ENCODE measurements around the gene SRRD. TPM values are rescaled to one million over a fixed set of nuclear protein-coding genes. Genes with fewer than 3 reads are reported as not detected.

The SRRD gene
- total RNA-seq, 1 experiment from 2014 or later, result 25.1 TPM

DNA sequence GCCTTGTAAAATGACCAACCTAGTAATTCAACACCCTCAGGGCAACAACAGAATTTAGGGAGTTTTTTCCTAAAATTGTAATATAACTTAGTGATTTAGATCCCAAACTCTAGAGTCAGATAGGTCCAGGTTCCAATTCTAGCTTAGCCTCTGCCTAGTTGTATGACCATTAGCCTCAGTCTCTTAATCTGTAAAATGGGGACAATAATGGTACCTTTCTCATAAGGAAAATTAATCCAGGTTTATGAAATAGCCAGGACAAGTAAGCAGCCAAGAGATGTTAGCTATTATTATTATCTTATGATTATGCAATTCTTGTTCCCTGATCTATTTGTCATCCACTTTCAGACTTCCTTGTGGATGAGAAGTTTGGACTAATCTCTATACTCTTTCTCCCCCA lies 24.5 kb downstream of the SRRD start:
- ChIA-PET CTCF (no interaction called here), POLR2A (interaction anchor here (0.6 kb wide), 1 partner anchor 549 kb away, joined by 6 read pairs; no protein-coding TSS in a partner anchor)
- H3K4me1 Mint-ChIP-seq, result peaks cover 22% of the 10 kb centered on the region
- no peak overlapping the region for H3K4me3 Mint-ChIP-seq
- DNase-seq (ENCODE audit: low spot score) (no peak), ATAC-seq (no peak)
- TF ChIP-seq, protein P1, sequence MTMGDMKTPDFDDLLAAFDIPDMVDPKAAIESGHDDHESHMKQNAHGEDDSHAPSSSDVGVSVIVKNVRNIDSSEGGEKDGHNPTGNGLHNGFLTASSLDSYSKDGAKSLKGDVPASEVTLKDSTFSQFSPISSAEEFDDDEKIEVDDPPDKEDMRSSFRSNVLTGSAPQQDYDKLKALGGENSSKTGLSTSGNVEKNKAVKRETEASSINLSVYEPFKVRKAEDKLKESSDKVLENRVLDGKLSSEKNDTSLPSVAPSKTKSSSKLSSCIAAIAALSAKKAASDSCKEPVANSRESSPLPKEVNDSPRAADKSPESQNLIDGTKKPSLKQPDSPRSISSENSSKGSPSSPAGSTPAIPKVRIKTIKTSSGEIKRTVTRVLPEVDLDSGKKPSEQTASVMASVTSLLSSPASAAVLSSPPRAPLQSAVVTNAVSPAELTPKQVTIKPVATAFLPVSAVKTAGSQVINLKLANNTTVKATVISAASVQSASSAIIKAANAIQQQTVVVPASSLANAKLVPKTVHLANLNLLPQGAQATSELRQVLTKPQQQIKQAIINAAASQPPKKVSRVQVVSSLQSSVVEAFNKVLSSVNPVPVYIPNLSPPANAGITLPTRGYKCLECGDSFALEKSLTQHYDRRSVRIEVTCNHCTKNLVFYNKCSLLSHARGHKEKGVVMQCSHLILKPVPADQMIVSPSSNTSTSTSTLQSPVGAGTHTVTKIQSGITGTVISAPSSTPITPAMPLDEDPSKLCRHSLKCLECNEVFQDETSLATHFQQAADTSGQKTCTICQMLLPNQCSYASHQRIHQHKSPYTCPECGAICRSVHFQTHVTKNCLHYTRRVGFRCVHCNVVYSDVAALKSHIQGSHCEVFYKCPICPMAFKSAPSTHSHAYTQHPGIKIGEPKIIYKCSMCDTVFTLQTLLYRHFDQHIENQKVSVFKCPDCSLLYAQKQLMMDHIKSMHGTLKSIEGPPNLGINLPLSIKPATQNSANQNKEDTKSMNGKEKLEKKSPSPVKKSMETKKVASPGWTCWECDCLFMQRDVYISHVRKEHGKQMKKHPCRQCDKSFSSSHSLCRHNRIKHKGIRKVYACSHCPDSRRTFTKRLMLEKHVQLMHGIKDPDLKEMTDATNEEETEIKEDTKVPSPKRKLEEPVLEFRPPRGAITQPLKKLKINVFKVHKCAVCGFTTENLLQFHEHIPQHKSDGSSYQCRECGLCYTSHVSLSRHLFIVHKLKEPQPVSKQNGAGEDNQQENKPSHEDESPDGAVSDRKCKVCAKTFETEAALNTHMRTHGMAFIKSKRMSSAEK (CRISPR knock-in tag; IDR thresholded peaks at IDR 0.05; ENCODE audit: borderline replicate concordance), result no peak
- TF ChIP-seq OVOL2 (CRISPR knock-in tag; IDR thresholded peaks at IDR 0.05; ENCODE audit: borderline replicate concordance) (no peak), NFATC4 (CRISPR knock-in tag; IDR thresholded peaks at IDR 0.05) (no peak), ESRRA (CRISPR knock-in tag; IDR thresholded peaks at IDR 0.05; ENCODE audit: borderline replicate concordance) (no peak), TP53 (CRISPR knock-in tag; IDR thresholded peaks at IDR 0.05) (no peak), NR2C2 (CRISPR knock-in tag; IDR thresholded peaks at IDR 0.05) (no peak), RELA (CRISPR knock-in tag; IDR thresholded peaks at IDR 0.05; ENCODE audit: borderline replicate concordance) (no peak), EMX1 (CRISPR knock-in tag; IDR thresholded peaks at IDR 0.05) (no peak), TEAD1 (CRISPR knock-in tag; IDR thresholded peaks at IDR 0.05) (no peak), ZNF671 (CRISPR knock-in tag; IDR thresholded peaks at IDR 0.05) (no peak)
- TF ChIP-seq, protein P2, sequence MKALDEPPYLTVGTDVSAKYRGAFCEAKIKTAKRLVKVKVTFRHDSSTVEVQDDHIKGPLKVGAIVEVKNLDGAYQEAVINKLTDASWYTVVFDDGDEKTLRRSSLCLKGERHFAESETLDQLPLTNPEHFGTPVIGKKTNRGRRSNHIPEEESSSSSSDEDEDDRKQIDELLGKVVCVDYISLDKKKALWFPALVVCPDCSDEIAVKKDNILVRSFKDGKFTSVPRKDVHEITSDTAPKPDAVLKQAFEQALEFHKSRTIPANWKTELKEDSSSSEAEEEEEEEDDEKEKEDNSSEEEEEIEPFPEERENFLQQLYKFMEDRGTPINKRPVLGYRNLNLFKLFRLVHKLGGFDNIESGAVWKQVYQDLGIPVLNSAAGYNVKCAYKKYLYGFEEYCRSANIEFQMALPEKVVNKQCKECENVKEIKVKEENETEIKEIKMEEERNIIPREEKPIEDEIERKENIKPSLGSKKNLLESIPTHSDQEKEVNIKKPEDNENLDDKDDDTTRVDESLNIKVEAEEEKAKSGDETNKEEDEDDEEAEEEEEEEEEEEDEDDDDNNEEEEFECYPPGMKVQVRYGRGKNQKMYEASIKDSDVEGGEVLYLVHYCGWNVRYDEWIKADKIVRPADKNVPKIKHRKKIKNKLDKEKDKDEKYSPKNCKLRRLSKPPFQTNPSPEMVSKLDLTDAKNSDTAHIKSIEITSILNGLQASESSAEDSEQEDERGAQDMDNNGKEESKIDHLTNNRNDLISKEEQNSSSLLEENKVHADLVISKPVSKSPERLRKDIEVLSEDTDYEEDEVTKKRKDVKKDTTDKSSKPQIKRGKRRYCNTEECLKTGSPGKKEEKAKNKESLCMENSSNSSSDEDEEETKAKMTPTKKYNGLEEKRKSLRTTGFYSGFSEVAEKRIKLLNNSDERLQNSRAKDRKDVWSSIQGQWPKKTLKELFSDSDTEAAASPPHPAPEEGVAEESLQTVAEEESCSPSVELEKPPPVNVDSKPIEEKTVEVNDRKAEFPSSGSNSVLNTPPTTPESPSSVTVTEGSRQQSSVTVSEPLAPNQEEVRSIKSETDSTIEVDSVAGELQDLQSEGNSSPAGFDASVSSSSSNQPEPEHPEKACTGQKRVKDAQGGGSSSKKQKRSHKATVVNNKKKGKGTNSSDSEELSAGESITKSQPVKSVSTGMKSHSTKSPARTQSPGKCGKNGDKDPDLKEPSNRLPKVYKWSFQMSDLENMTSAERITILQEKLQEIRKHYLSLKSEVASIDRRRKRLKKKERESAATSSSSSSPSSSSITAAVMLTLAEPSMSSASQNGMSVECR (CRISPR knock-in tag; IDR thresholded peaks at IDR 0.05; ENCODE audit: borderline replicate concordance), result no peak
- TF ChIP-seq, protein P3, sequence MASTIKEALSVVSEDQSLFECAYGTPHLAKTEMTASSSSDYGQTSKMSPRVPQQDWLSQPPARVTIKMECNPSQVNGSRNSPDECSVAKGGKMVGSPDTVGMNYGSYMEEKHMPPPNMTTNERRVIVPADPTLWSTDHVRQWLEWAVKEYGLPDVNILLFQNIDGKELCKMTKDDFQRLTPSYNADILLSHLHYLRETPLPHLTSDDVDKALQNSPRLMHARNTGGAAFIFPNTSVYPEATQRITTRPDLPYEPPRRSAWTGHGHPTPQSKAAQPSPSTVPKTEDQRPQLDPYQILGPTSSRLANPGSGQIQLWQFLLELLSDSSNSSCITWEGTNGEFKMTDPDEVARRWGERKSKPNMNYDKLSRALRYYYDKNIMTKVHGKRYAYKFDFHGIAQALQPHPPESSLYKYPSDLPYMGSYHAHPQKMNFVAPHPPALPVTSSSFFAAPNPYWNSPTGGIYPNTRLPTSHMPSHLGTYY (CRISPR knock-in tag; IDR thresholded peaks at IDR 0.05), result no peak
- TF ChIP-seq, protein P4, sequence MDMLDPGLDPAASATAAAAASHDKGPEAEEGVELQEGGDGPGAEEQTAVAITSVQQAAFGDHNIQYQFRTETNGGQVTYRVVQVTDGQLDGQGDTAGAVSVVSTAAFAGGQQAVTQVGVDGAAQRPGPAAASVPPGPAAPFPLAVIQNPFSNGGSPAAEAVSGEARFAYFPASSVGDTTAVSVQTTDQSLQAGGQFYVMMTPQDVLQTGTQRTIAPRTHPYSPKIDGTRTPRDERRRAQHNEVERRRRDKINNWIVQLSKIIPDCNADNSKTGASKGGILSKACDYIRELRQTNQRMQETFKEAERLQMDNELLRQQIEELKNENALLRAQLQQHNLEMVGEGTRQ (CRISPR knock-in tag; IDR thresholded peaks at IDR 0.05), result no peak
- TF ChIP-seq, protein P5, sequence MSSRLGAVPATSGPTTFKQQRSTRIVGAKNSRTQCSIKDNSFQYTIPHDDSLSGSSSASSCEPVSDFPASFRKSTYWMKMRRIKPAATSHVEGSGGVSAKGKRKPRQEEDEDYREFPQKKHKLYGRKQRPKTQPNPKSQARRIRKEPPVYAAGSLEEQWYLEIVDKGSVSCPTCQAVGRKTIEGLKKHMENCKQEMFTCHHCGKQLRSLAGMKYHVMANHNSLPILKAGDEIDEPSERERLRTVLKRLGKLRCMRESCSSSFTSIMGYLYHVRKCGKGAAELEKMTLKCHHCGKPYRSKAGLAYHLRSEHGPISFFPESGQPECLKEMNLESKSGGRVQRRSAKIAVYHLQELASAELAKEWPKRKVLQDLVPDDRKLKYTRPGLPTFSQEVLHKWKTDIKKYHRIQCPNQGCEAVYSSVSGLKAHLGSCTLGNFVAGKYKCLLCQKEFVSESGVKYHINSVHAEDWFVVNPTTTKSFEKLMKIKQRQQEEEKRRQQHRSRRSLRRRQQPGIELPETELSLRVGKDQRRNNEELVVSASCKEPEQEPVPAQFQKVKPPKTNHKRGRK (CRISPR knock-in tag; IDR thresholded peaks at IDR 0.05; ENCODE audit: borderline replicate concordance), result no peak
- TF ChIP-seq, protein P6, sequence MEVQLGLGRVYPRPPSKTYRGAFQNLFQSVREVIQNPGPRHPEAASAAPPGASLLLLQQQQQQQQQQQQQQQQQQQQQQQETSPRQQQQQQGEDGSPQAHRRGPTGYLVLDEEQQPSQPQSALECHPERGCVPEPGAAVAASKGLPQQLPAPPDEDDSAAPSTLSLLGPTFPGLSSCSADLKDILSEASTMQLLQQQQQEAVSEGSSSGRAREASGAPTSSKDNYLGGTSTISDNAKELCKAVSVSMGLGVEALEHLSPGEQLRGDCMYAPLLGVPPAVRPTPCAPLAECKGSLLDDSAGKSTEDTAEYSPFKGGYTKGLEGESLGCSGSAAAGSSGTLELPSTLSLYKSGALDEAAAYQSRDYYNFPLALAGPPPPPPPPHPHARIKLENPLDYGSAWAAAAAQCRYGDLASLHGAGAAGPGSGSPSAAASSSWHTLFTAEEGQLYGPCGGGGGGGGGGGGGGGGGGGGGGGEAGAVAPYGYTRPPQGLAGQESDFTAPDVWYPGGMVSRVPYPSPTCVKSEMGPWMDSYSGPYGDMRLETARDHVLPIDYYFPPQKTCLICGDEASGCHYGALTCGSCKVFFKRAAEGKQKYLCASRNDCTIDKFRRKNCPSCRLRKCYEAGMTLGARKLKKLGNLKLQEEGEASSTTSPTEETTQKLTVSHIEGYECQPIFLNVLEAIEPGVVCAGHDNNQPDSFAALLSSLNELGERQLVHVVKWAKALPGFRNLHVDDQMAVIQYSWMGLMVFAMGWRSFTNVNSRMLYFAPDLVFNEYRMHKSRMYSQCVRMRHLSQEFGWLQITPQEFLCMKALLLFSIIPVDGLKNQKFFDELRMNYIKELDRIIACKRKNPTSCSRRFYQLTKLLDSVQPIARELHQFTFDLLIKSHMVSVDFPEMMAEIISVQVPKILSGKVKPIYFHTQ (CRISPR knock-in tag; IDR thresholded peaks at IDR 0.05), result no peak
- TF ChIP-seq, protein P7, sequence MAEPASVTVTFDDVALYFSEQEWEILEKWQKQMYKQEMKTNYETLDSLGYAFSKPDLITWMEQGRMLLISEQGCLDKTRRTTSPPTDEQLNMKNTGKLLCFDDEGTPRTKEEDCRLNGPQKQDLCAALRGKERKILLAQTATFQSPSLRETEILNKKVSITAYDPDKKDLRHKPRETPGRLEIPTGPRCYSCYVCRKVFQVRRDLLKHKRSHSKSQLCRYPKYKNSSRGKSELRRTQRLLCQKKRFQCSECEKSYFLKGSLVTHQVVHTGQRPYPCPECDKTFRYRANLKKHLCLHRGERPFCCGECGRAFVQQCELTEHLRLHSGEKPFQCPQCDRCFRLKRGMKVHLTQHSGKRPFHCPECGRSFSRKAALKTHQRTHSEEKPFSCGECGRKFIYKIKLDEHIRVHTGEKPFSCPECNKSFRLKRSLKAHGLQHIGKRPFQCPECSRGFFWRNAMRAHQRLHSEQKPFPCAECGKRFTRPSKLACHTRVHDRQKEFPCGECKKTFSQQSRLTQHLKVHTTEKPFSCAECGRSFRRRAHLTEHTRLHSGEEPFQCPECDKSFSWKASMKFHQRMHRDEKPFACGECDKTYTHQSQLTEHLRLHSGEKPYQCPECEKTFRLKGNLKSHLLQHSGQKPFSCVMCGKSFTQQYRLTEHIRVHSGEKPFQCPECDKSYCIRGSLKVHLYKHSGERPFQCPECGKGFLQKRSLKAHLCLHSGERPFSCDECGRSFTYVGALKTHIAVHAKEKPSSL (CRISPR knock-in tag; conservative IDR thresholded peaks at IDR 0.05), result no peak
- TF ChIP-seq, protein P8, sequence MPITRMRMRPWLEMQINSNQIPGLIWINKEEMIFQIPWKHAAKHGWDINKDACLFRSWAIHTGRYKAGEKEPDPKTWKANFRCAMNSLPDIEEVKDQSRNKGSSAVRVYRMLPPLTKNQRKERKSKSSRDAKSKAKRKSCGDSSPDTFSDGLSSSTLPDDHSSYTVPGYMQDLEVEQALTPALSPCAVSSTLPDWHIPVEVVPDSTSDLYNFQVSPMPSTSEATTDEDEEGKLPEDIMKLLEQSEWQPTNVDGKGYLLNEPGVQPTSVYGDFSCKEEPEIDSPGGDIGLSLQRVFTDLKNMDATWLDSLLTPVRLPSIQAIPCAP (CRISPR knock-in tag; IDR thresholded peaks at IDR 0.05), result no peak
- H3K27ac Mint-ChIP-seq, result no peak overlapping the region
- no peaks in the 10 kb centered on the region for H3K9me3 Mint-ChIP-seq
- peaks cover 60% of the 10 kb centered on the region for H3K36me3 Mint-ChIP-seq
- no peaks in the 10 kb centered on the region for H3K27me3 Mint-ChIP-seq (ENCODE audit: low read depth)
